ENCODE measurements around the gene LIM2.

DNA sequence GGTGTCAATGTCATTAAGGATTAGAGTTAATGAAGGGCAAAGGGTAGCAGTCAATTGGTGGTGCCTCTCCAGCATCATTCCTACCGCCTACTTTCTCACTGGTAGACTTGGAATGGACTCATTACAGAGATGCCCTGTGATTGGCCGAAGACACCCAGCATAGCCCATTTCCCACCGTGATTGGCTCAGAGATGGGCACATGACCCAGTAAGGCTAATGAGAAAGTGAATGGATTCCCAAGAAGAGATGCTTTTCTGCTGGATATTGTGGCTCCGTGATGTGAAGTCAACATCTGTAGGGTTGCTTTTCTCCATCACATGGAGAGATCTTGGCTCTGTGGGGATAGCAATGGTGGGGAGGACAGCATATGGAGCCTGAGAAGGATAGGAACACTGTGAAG is 57.4 kb downstream of the LIM2 start:
- no peak for TF ChIP-seq POLR2A (IDR thresholded peaks at IDR 0.05)
- TF ChIP-seq, protein P1, sequence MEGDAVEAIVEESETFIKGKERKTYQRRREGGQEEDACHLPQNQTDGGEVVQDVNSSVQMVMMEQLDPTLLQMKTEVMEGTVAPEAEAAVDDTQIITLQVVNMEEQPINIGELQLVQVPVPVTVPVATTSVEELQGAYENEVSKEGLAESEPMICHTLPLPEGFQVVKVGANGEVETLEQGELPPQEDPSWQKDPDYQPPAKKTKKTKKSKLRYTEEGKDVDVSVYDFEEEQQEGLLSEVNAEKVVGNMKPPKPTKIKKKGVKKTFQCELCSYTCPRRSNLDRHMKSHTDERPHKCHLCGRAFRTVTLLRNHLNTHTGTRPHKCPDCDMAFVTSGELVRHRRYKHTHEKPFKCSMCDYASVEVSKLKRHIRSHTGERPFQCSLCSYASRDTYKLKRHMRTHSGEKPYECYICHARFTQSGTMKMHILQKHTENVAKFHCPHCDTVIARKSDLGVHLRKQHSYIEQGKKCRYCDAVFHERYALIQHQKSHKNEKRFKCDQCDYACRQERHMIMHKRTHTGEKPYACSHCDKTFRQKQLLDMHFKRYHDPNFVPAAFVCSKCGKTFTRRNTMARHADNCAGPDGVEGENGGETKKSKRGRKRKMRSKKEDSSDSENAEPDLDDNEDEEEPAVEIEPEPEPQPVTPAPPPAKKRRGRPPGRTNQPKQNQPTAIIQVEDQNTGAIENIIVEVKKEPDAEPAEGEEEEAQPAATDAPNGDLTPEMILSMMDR (IDR thresholded peaks at IDR 0.05), result no peak
